GM12878 (cell line): ENCODE data around the gene ENPP1. TPM values are rescaled to one million over a fixed set of nuclear protein-coding genes. Genes with fewer than 3 reads are reported as not detected.

Experiments
- ATAC-seq: fragments of 200-7000 bp; cut with Tn5 transposase; 3 replicates; pipeline ENCODE4 v1.9.1; 2020; ENCODE audit warnings: mild to moderate bottlenecking, moderate library complexity
- BruUV-seq: library from RNA; stranded (reverse); fragments of 400-500 nt; replicated peaks from 2 replicates; lab custom pipeline; 2021; lab: Mats Ljungman, UMichigan
- CTCF ChIA-PET: fragments of 300-600 bp; sonication (Branson Sonifier 250); formaldehyde crosslinking; extraction: SDS; loops from one replicate; lab custom pipeline; 2021; ENCODE audit warnings: inconsistent platforms; lab: Yijun Ruan, JAX
- POLR2A ChIA-PET: fragments of 350-600 bp; formaldehyde crosslinking; extraction: SDS; loops from one replicate; lab custom pipeline; 2021; ENCODE audit warnings: inconsistent platforms; lab: Charles Lee
- RAD21 ChIA-PET: fragments of 300-600 bp; sonication (Branson Sonifier 250); formaldehyde crosslinking; loops from one replicate; lab custom pipeline; 2023; ENCODE audit warnings: antibody characterized with exemption; ENCODE audit not compliant: unreplicated experiment; lab: Charles Lee
- SMC1A ChIA-PET: fragments of 300-600 bp; sonication (Branson Sonifier 250); formaldehyde crosslinking; loops from one replicate; lab custom pipeline; 2023; ENCODE audit not compliant: unreplicated experiment, uncharacterized antibody; lab: Charles Lee
- DNase-seq: peaks from one replicate; pipeline ENCODE4 v3.0.0-alpha.2; 2011; ENCODE audit warnings: low read depth, low spot score
- FAIRE-seq: peaks from 3 replicates; lab custom pipeline; 2011; peaks lifted over from hg19 to GRCh38; lab: Jason Lieb, UNC
- H2AFZ ChIP-seq: 2 replicates; pipeline ENCODE4 v1.6.0; 2011; ENCODE audit warnings: low read depth, low read length, control low read depth; ENCODE audit not compliant: control insufficient read depth
- H3K27ac ChIP-seq: 2 replicates; pipeline ENCODE4 v1.5.1; 2011; ENCODE audit warnings: control low read depth; ENCODE audit not compliant: control insufficient read depth, insufficient read depth
- H3K27me3 ChIP-seq, 2 experiments: replicated peaks in 1 of 2; 2 replicates each; pipeline versions ENCODE4 v1.6.0 to v1.6.1; 2011; ENCODE audit warnings: low read length in 1 of 2; ENCODE audit not compliant: control insufficient read depth in 2 of 2, insufficient read depth in 2 of 2
- H3K36me3 ChIP-seq, 2 experiments: 2 replicates each; pipeline ENCODE4 v1.5.1; 2011; ENCODE audit warnings: low read length in 1 of 2; ENCODE audit not compliant: control insufficient read depth in 2 of 2, insufficient read depth in 2 of 2
- H3K4me1 ChIP-seq: 2 replicates; pipeline ENCODE4 v1.6.1; 2011; ENCODE audit warnings: mild to moderate bottlenecking, low read length, moderate library complexity, mixed read lengths; ENCODE audit not compliant: control insufficient read depth, insufficient read depth
- H3K4me2 ChIP-seq: 2 replicates; pipeline ENCODE4 v1.6.0; 2011; ENCODE audit warnings: control low read depth; ENCODE audit not compliant: control insufficient read depth, insufficient read depth
- H3K4me3 ChIP-seq: fragments of 200-600 bp; sonication (generic); 2 replicates; pipeline ENCODE4 v1.5.1; 2016
- H3K79me2 ChIP-seq: 2 replicates; pipeline ENCODE4 v1.6.0; 2011; ENCODE audit warnings: low read length; ENCODE audit not compliant: control insufficient read depth, insufficient read depth
- H3K9ac ChIP-seq: 2 replicates; pipeline ENCODE4 v1.8.0; 2011; ENCODE audit warnings: low read length, control low read depth, mixed read lengths; ENCODE audit not compliant: control insufficient read depth, insufficient read depth
- H3K9me3 ChIP-seq: replicated peaks from 3 replicates; pipeline ENCODE4 v1.5.1; 2011; ENCODE audit warnings: mild to moderate bottlenecking, low read length; ENCODE audit not compliant: control insufficient read depth, insufficient read depth
- H4K20me1 ChIP-seq: 2 replicates; pipeline ENCODE4 v1.6.0; 2011; ENCODE audit not compliant: control insufficient read depth, insufficient read depth
- CREM ChIP-seq: IDR thresholded peaks from 2 replicates; pipeline ENCODE4 v1.6.1; 2014; ENCODE audit warnings: antibody characterized with exemption, low read depth
- ETV6 ChIP-seq, 2 experiments: fragments of 450-650 bp in 1 of 2; IDR thresholded peaks in 1 of 2; conservative IDR thresholded peaks in 1 of 2; 2 replicates each; pipeline ENCODE4 v1.6.1; 2014; ENCODE audit warnings: antibody characterized with exemption in 1 of 2, borderline replicate concordance in 1 of 2, low read depth in 1 of 2, mild to moderate bottlenecking in 1 of 2, moderate library complexity in 1 of 2
- FOXM1 ChIP-seq: IDR thresholded peaks from 2 replicates; pipeline ENCODE4 v1.6.1; 2012; ENCODE audit warnings: low read depth, mild to moderate bottlenecking, inconsistent platforms, low read length, moderate library complexity
- GABPA ChIP-seq: IDR thresholded peaks from 2 replicates; pipeline ENCODE4 v1.6.1; 2014; ENCODE audit warnings: antibody characterized with exemption, low read depth, mild to moderate bottlenecking, inconsistent platforms
- MXI1 ChIP-seq: fragments of 150-350 bp; IDR thresholded peaks from 2 replicates; pipeline ENCODE4 v1.6.1; 2011; ENCODE audit warnings: low read depth, mild to moderate bottlenecking, inconsistent platforms, low read length, improper control_type of control experiment
- NR2C2 ChIP-seq: IDR thresholded peaks from 2 replicates; pipeline ENCODE4 v1.6.1; 2011; ENCODE audit warnings: borderline replicate concordance, low read depth; ENCODE audit not compliant: control insufficient read depth, insufficient read length
- SMARCA5 ChIP-seq: fragments of 450-650 bp; IDR thresholded peaks from 2 replicates; pipeline ENCODE4 v1.6.1; 2017; ENCODE audit warnings: mild to moderate bottlenecking
- TCF12 ChIP-seq: IDR thresholded peaks from 2 replicates; pipeline ENCODE4 v1.6.1; 2011; ENCODE audit warnings: low read depth, mild to moderate bottlenecking, low read length
- WGBS: methylation state at CpG from one replicate; pipeline ENCODE4 v1.1.6; 2016; ENCODE audit warnings: low lambda C conversion rate; ENCODE audit not compliant: insufficient replicate concordance, insufficient coverage; ENCODE audit errors: missing lambda C conversion rate; 5-methylcytosine and 5-hydroxymethylcytosine counted together
- in situ Hi-C: fragments of 300-500 bp; cut with MboI; formaldehyde crosslinking; loops from 9 replicates; pipeline ENCODE4 v1.14.3; 2018; ENCODE audit warnings: mixed read lengths
- intact Hi-C: fragments of 100-400 bp; cut with micrococcal nuclease; formaldehyde crosslinking; loops from one replicate; pipeline ENCODE4 v1.14.2; 2022; ENCODE audit not compliant: unreplicated experiment
- polyA plus RNA-seq, 11 experiments: library from polyadenylated mRNA; depleted of rRNA in 4 of 11; unstranded in 6 of 11; stranded (reverse) in 5 of 11; fragments of >200 nt; fragmentation: Nextera tagmentation in 4 of 11; fragmentation: Illumina TruSeq in 1 of 11; extraction: Ambion mirVana in 4 of 11; extraction: Trizol in 1 of 11; gene quantifications; 1 replicate in 1 of 11; 2 replicates in 10 of 11; pipeline versions ENCODE4 v1.2.1 to v1.2.3, GENCODE V29; 2011 to 2016; ENCODE audit warnings: inconsistent platforms in 2 of 11, missing spikeins in 2 of 11, low read depth in 1 of 11
- total RNA-seq, 4 experiments: library from RNA; depleted of rRNA in 3 of 4; stranded (reverse); fragments of >200 nt in 3 of 4; fragmentation: Illumina TruSeq in 1 of 4; extraction: Trizol in 1 of 4; gene quantifications; 2 replicates each; pipeline versions ENCODE4 v1.2.1 to v1.2.3, GENCODE V29; 2013 to 2021
- TF ChIP-seq, protein P1 (sequence below): fragments of 150-350 bp; IDR thresholded peaks from 2 replicates; pipeline ENCODE4 v1.6.1; 2014; ENCODE audit warnings: mild to moderate bottlenecking, low read depth, low read length

The ENPP1 gene
- total and polyA plus RNA-seq, 10 of the 15 experiments (the other 5 are each of a cell fraction or from before 2014, with no cell fraction given): 0.03 to 0.05 TPM; not detected in 8

DNA sequence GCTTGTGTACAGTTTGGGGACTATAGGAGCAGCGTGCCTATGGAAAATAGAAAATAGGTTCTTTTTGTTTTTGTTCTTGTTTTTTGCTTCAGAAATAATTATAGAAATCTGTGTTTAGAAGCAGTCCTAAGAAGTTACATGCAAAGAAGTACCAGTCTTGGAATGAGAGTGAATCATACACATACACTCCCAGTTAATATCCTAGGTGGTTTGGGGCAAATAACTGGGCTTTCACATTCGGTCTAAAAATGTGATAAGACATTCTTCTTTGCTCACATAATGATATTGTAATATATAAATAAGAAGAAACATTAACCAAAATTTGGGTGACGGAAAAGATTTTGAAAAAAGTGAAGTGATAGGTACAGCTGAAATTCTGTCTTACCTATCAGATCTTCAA lies 61.0 kb downstream of the ENPP1 start:
- no peak for DNase-seq
- no peak for TF ChIP-seq GABPA
- TF ChIP-seq SMARCA5: no peak
- no peak for TF ChIP-seq NR2C2
- no peak for TF ChIP-seq MXI1
- TF ChIP-seq FOXM1: no peak
- TF ChIP-seq ETV6 (conservative IDR thresholded peaks at IDR 0.05 in 1 of 2, IDR thresholded peaks at IDR 0.05 in 1 of 2; ENCODE audit: borderline replicate concordance in 1 of 2, low read depth in 1 of 2): no peak
- Histone ChIP-seq H3K4me2 (no peak overlapping the region), H3K9ac (no peak overlapping the region), H3K36me3 (no peaks in the 10 kb centered on the region), H3K27ac (no peak overlapping the region), H3K79me2 (no peaks in the 10 kb centered on the region), H2AFZ (no peak overlapping the region), H3K27me3 (no peaks in the 10 kb centered on the region), H3K4me3 (no peak overlapping the region), H3K9me3 (no peaks in the 10 kb centered on the region), H4K20me1 (no peaks in the 10 kb centered on the region), H3K4me1 (no peaks in the 10 kb centered on the region)
- intact Hi-C loops (no loop called here), in situ Hi-C loops (no loop called here)
- 28% methylated on average over 3 of the region's 3 CpGs for WGBS
- no TSS peak for BruUV-seq
- RAD21 ChIA-PET: no interaction called here
- POLR2A ChIA-PET: no interaction called here
- no peak for ATAC-seq
- SMC1A ChIA-PET: interaction anchor here (1.3 kb wide), 1 partner anchor 24 kb away, joined by 4 read pairs; no protein-coding TSS in a partner anchor
- CTCF ChIA-PET: interaction anchor here (1.1 kb wide), 1 partner anchor 14 kb away, joined by 3 read pairs; no protein-coding TSS in a partner anchor
- no peak for FAIRE-seq

DNA sequence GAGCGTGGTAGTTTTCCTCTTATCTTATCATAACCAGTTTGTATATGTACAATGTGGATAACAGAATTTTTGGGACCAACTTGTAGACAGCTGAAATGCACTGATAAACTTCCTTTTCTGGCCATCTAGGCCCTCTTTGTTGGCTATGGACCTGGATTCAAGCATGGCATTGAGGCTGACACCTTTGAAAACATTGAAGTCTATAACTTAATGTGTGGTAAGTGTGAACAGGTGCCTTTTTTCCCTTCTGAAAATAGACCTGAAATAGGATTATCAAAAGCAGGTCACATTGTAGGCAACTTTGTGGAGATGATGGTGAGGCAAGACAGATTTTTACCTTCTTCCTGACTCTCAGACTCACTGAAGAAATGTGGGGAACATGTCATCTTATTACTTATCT lies 67.8 kb downstream of the ENPP1 start:
- no peaks in the 10 kb centered on the region for H3K4me1 ChIP-seq
- no peak for FAIRE-seq
- in situ Hi-C loops: no loop called here
- ChIA-PET POLR2A (no interaction called here), SMC1A (no interaction called here), RAD21 (no interaction called here), CTCF (no interaction called here)
- no TSS peak for BruUV-seq
- H3K27me3 ChIP-seq: no peaks in the 10 kb centered on the region
- H3K4me2 ChIP-seq: no peak overlapping the region
- H3K36me3 ChIP-seq: no peaks in the 10 kb centered on the region
- no peak overlapping the region for H3K27ac ChIP-seq
- no peaks in the 10 kb centered on the region for H3K9me3 ChIP-seq
- intact Hi-C loops: no loop called here
- no peaks in the 10 kb centered on the region for H3K79me2 ChIP-seq
- no peaks in the 10 kb centered on the region for H4K20me1 ChIP-seq
- H3K9ac ChIP-seq: no peak overlapping the region
- no peak overlapping the region for H3K4me3 ChIP-seq
- no peak for DNase-seq
- 0% methylated on average over 1 of the region's 1 CpG for WGBS
- ATAC-seq: no peak
- H2AFZ ChIP-seq: no peak overlapping the region
- TF ChIP-seq, protein P1, sequence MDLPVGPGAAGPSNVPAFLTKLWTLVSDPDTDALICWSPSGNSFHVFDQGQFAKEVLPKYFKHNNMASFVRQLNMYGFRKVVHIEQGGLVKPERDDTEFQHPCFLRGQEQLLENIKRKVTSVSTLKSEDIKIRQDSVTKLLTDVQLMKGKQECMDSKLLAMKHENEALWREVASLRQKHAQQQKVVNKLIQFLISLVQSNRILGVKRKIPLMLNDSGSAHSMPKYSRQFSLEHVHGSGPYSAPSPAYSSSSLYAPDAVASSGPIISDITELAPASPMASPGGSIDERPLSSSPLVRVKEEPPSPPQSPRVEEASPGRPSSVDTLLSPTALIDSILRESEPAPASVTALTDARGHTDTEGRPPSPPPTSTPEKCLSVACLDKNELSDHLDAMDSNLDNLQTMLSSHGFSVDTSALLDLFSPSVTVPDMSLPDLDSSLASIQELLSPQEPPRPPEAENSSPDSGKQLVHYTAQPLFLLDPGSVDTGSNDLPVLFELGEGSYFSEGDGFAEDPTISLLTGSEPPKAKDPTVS: no peak
- no peak for TF ChIP-seq TCF12
- no peak for TF ChIP-seq CREM
